DOHH2 (cell line): ENCODE measurements around the gene PDE4C.

Experiments used
- CTCF ChIP-seq: fragments of 200-600 bp; sonication (generic); IDR thresholded peaks from one replicate; pipeline ENCODE4 v1.5.1; 2014; ENCODE audit warnings: antibody characterized with exemption, mild to moderate bottlenecking, low read depth, low read length; ENCODE audit not compliant: poor library complexity, severe bottlenecking
- EZH2phosphoT487 ChIP-seq: fragments of 200-600 bp; sonication (generic); IDR thresholded peaks from 2 replicates; pipeline ENCODE4 v1.6.1; 2017; ENCODE audit warnings: borderline replicate concordance, mild to moderate bottlenecking, antibody characterized with exemption, low read length, moderate library complexity, mixed read lengths

GRCh38 chr19:18253130-18253529 lies 26.9 kb upstream of the PDE4C start:
- TF ChIP-seq CTCF (no peak), EZH2phosphoT487 (no peak)
